HG03520 (cell line): Measurements from ENCODE around the gene LRRC74B.
A peak's percentile ranks its signal among the peaks of the same experiment; 100 is the strongest.
"Not testable (repeated sequence)": the region's sequence is repeated elsewhere in the genome, so short reads cannot be mapped to it uniquely, and the experiment has no call there.

ENCODE experiments used
- ATAC-seq: cut with Tn5 transposase; IDR thresholded peaks from one replicate; pipeline ENCODE4 v1.9.1; 2021; ENCODE audit warnings: mild to moderate bottlenecking, moderate library complexity; ENCODE audit not compliant: unreplicated experiment

LRRC74B gene

GRCh38 chr22:21045585-21046294 lies at the start of gene LRRC74B:
Gene LRRC74B, plus strand, starts transcription at chr22:21045946. Its CDS starts 41 bp downstream, at chr22:21045987.
- ATAC-seq = peak; percentile 76

DNA sequence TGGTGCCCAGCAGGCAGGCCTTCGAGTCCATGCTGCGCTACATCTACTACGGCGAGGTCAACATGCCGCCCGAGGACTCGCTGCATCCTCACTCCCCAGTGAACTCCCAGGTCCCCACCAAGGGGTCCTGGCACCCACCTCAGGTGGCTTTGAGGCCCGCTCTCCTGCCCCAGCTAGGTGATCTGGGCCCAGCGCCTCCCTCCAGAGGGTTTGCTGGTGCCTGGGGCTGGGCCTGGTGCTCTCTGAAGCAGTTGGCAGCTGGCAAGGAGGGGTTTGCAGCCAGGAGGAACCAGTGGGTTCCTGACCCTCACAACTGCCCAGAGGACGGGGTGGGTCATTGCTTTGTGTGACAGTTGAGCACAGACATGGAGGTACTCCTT lies 49.7 kb upstream of the LRRC74B start:
- no peak for ATAC-seq

- no peak for ATAC-seq
These were observed 48.9 kb upstream of the LRRC74B start for GRCh38 chr22:20996598-20997535.

- ATAC-seq = no peak
These were observed 48.0 kb upstream of the LRRC74B start for GRCh38 chr22:20997536-20998257.

DNA sequence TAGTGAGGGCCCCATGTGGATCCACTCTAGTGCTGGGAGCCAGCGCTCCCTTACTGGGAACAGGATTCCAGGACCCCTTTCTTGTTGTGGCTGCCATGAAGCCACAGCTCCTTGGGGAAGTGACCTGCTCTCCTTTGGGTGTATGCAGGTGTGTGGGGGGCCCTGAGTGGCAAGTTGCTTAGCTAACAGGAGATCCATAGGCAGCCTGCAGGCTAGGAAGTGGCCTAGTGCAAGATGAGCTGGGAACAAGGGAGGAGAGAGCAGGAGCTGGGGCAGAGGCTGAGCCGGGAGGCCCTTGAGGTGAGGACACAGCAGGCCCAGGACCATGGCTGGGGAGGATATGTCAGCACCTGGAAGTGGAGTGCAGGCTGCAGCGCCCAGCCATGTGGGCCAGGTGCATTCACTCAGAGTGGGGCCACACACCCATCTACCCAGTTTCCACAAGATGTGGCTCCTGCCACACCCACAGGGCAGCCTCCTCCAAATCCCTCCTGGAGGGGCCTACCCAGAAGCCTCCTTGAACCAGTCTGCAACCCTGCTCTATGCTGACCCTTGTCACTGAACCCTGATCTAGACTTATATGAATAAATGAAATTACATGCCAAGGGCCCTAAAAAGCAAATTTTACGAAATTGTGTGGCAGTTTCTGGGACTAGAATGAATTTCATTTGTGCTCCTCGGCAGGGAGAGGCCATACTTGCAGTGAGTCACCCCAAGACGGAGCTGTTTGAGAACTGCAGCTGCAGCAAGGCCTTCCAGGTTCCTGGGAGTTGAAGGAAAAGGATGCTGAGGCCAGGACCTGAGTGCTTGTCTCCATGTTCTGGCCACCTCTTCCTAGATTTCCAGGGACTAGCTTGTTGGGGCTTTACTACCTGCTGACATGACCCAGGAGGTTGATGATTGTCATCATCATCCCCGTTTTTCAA lies 47.1 kb upstream of the LRRC74B start:
- no peak for ATAC-seq

DNA sequence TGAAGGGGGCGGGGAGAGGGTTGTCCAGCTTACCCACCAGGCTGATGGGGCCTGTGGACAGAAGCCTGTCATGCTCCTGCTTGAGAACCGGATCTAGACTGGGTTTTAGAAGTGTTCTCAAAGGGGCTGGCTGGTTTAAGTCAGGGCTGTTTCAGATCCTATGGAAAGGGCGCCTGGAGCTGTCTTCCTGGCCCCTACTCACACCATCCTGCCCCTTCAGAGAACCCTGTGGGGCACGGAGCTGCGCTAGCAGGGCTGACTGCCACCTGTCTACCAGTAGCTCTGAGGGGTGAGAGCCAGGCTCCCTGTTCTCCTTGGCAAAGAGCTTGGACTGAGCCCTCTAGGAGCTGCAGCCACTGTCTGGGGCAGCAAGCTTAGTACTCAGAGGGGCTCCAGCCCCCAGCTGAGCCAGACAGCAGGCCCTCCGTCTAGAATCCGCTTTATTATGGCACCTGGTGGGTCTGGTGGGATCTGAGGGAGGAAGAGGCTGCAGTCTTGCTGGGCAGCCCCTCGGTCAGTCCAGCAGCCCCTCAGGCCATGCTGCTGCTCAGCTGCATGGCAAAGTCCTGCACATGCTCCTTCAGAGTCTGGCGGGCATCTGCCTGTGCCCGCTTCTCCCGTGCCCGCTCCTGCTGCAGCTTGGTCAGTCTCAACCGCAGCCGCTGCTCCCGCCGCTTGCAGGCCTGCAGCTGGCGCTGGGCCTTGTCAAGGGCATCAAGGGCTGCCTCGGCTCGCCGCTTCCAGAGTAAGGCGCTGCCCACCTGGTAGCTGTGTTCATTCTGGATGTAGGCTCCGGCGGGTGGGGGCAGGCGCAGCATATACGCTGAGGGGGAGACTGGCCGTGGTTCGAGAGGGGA lies 46.2 kb upstream of the LRRC74B start:
- no peak for ATAC-seq

DNA sequence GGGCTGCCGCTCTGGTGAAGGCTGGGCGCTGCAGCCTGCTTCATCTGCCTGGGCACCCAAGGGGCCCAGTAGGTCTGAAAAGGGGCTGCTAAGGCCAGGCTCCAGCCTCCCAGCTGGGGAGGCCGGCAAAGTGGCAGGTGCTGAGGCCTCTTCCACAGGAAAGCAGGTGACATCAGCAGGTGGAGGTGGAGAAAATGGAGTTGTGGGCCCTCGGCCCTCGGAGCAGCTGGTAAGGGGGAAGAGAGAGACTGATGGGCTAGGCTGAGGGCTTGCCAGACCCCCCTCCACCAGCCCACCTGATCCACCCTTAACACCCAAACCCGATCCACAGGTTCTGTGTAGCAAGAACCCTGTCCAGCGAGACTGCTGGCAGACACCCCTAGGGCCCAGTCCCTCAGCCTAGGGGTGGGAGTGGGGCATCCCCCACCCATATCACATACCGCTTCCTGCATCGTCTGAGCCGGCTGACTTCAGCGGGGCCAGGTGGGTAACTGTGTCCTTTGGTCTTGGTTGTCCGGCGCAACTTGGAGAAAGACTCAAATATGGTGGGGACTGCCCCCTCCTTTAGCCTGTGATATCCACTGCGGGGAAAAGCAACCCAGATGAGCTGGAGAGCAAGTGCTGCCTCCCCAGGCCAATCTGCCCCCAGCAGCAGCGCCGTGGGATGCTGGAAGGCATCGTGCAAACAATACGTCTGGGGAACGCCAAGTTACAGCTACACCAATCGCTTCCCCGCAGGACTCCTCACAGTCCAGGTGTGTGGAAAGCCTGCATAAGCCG lies 45.3 kb upstream of the LRRC74B start:
- ATAC-seq = no peak

DNA sequence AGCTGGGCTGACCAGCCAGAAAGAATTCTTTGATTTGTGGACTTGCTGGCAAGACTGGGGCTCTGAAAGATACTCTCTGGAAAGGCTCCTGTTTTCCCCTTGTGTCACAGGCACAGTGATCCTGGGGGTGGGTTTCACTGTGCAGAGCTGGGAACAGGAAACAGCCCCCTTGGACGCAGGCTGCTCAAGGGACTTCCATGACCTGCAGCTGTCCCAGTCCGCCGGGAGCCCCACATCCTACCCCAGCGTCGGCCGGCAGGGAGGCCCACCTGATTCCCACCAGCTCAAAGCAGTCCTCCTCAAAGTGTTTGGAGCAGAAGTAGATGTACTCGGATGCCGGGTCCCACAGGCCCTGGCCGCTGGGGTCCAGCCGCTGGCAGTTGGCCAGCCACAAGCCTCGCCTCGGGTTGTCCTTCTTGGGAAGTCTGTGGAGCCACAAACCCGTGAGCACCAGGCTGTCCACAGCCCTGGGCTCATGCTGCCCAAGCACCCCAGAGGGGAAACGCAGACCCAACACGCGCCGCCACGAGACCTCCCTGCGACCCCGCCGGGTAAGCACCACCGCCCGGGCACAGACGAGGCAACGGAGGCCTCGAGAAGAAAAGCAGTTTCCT lies 44.7 kb upstream of the LRRC74B start:
- ATAC-seq = peak; percentile 7

DNA sequence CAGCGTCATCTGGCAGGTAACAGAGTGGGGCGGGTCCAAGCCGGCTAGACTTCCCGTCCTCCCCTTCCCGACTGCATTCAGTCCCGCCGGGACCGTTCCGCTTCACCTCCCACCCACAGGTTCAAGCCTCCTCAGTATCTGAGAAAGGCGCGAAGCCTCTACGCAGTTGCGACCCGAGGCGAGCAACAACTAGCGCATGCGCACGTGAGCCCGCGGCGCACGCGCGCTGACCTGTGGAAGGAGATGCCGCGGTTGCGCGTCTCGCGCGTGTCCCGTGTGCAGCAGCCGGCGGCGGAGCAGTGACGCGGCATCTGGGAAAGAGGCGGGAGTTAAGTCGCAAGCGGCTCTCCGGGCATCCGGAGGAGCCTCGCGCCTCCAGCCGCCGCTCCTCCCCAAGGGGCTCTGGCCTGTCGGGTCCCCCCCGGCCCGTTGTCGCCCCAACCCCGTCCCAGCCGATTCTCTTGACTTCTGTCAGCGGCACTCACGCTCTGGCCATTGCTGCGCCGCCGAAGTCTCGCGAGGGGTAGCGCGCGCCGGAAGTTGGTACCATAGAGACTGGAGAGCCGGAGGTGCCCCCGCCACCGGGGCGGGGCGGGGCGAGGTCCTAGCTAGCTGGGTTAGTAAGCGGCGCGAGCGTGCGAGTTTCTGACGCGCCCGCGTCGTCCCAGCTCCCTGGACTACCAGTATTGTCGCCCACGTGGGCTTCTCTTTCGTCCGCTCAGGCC lies 44.0 kb upstream of the LRRC74B start, which contains the start of gene THAP7:
THAP7 (minus strand) TSS at position 518 of the 725 bp plus-strand sequence; CDS start at position 311, 207 bp downstream.
- peak; percentile 80 for ATAC-seq

DNA sequence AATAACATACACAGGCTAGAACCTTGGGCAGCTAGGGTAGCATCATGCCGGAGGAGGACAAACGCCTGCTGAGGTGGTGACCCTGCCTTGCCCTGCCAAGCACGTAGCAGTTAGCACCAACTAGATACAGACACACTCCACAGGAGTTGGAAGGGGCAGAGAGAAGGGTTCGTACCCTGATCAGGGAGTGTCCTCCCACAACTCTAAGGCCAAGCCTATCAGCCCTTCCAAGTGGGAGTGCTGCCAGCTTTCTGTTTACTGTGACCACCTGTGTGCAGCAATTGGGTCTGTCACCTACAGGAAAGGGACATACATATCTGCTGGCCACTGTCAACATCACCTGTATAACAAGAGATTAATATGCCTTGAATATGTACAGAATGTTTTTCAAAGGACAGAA lies 42.0 kb upstream of the LRRC74B start:
- ATAC-seq = no peak

DNA sequence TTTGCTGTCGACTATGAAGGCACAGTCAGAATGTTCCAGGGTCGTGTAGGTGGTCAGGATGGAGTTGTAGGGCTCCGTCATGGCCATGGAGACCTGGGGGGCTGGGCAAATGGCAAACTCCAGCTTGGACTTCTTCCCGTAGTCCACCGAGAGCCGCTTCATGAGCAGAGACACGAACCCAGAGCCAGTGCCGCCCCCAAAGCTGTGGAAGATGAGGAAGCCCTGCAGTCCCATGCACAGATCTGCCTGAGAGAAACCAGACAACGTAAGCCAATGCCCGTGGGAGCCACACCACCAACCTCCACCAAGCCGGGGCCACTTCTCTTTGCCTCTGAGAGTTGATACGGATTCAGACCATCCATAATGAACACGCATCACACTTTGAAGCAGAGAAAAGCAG lies 36.5 kb upstream of the LRRC74B start:
- ATAC-seq = not testable (repeated sequence)

- ATAC-seq = no peak
These were observed 35.9 kb upstream of the LRRC74B start for GRCh38 chr22:21009638-21010425.

GRCh38 chr22:21010426-21011113 lies 35.2 kb upstream of the LRRC74B start:
- no peak for ATAC-seq

- no peak for ATAC-seq
These were observed 33.0 kb upstream of the LRRC74B start for GRCh38 chr22:21012446-21013407.

DNA sequence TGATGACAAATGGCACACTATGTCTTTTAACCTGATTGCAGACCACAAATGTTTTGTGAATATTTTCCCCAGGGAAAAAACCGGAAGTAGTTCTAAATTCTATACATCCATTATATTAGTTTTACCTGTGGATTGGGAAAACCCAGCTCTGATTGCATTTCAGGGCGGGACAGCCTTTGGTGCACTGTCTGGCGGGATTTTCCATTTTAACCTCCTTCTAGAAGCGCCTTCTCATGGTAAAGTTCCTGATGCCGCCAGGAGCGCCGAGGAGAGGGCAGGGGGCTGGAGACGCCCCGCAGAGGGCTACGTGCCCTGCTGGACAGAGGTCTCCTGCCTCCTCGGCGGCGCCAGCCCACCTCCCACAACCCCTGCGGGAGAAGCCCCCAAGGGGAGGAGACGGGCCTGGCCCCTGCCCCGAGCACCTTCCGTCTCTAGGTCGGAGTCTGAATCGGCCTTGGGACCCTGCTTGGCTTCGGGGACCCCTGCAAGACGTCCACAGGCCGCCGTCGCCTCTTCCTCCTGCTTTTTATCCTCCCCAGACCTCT lies 32.0 kb upstream of the LRRC74B start:
- no peak for ATAC-seq
